Activated CD4-positive, alpha-beta T cell treated with anti-CD3 and anti-CD28 coated beads, Interleukin-2, amount 50 U/mL, for 1 hour (primary cell): ENCODE data around the gene SFMBT2.
"Not testable (repeated sequence)": the region's sequence is repeated elsewhere in the genome, so short reads cannot be mapped to it uniquely, and the experiment has no call there.

ENCODE experiments used
- DNase-seq: peaks from one replicate; pipeline ENCODE4 v3.0.0-alpha.2; 2020

Gene SFMBT2

DNA sequence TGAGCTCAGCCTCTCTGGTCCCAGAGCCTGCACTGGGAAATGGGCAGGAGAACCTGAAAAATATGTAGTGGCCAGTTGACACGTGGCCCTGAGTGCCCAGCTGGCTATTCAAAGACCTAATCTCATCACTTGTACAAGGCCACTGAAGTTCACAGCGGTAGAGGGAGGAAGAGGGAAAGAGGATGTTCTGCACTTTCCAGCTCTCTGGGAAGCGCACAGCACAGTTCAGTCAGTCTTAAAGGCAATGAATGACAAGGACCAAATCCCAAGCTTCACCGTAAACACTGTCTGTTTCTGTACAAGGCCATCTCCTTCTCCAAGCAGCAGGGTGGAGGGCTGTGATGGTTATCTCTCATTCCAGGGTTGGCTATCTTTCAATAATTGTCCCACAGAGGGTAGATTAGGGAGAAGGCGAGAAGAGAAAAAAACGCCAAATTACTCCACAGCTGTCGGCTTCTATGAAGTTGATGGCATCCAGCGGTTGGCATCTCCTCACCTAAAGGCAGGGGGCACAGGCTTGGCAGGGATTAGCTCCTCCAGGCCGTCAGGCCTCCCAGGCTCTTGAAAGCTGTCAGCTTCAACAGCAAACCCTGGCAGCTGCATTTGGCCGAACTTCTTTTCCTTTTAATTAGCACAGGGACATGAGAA is 10.6 kb downstream of the SFMBT2 start:
- no peak for DNase-seq

DNA sequence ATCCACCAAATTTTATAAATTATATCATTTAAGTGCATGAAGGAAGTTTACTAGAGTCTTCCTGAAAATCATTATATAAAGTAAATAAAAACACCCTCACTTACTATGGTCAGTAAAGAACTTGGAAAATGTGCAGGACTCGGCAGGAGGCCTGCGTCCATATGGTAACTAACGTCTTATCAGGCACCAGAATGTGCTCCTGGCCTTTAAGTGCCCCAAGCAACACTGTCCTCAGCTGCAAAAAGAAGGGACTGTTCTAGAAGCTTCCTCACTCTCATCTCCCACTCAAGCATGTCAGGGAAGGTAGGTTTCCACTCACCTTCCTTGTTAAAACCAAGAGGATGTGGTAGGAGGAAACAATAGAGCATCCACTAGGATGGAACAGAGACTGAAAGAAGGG is 11.3 kb downstream of the SFMBT2 start:
- DNase-seq: no peak

DNA sequence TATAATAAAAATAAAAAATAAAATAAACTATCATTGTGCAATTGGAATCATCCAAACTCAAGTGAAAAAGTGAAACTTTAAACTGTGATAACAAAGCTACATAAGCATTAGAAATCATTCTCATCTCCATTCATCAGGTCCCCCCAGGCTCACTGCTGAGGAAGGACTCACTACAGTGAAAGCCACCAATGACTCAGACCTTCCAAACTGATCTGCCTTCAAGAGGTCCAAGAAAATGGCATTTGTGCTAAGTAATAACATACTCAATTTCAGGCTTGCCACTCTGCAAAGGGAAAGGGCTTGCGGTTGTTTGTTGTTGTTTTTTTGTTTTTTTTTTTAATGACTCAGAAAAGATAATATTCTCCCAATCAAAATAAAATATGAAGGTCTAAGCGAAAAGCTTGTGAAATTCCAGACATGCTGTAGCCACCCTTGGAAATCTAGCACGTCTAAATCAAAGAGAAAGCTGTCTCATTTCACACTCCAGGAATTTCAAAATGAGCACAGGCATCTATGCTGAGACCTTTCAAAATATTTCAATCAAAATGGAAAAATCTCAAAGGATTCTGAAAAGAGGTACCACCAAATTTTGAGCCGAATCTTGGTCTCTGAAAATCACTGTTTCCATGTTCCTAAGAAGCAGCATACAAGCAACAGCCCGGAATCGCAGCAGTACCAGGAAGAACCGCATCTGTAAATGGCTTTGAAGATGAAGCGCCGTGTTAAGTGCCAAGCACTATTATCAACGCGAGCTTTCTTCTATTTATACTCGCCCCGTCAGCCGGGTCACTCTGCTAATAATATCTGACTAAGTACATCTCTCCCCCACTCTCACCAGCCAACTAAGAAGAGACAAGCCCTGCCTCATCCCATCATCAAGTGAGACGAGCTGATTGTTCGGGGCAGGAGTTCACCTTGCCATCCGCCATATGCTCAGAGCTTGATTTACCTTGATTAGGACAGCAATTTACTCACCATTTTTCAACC is 13.5 kb downstream of the SFMBT2 start:
- DNase-seq: no peak

DNA sequence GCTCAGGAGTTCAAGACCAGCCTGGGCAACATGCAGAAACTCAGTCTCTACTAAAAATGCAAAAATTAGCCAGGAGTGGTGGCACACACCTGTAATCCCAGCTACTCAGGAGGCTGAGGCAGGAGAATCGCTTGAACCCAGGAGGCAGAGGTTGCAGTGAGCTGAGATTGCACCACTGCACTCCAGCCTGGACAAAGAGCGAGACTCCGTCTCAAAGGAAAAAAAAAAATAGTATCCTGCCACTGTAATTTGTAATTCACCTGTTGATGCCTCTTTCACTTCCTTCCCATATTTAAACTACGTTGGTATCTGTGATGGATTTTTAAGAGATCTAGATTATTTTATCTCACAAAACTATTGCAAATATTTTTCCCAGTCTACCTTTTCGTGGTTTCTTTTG is 18.5 kb downstream of the SFMBT2 start:
- not testable (repeated sequence) for DNase-seq

DNA sequence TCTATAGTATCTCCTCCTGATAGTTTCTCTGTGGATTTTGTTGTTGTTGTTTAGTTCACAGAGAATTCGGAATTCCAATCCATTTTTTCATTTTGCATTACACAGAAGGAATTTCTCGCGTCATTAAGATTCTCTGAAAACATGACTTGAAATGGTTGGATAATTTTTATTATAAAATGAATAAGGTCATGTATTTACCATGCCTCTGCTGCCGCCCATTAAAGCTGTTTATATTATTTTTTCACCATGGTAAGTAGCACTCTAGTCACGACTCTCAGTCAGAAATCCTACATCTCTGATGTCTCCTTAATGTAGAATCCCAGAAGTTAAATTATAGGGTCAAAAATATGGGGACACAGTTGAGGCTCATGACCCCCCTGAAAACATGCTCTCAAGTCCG is 19.1 kb downstream of the SFMBT2 start:
- no peak for DNase-seq

DNA sequence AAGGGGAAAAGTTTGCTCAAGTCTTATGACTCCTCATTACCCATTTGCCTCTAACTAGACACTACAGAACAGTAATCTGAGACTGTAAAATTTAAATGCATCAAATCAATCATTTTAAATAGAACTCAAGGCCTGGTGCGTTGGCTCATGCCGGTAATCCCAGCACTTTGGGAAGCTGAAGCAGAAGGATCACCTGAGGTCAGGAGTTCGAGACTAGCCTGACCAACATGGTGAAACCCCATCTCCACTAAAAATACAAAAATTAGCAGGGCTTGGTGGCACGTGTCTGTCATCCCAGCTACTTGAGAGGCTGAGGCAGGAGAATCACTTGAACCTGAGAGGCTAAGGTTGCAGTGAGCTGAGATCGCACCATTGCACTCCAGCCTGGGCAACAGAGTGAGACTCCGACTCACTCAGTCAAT is 20.1 kb downstream of the SFMBT2 start:
- DNase-seq: not testable (repeated sequence)

DNA sequence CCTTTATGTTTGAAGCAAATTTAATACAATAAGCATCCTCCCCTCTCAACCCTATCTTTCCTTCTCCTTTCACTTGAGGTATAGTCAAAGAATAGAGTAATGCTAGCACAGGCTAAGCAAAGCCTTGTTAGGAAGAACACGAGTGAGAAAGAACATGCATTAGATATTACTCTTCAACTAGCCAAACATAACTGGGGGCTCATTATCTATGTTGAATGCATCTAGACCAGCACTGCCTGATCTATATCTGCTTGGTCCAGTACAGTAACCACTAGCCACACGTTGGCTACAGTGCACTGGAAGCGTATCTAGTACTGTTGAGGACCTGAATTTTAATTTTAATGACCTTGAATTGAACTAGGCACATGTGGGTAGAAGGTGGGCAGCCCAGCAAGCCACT is 21.0 kb downstream of the SFMBT2 start:
- DNase-seq: no peak

DNA sequence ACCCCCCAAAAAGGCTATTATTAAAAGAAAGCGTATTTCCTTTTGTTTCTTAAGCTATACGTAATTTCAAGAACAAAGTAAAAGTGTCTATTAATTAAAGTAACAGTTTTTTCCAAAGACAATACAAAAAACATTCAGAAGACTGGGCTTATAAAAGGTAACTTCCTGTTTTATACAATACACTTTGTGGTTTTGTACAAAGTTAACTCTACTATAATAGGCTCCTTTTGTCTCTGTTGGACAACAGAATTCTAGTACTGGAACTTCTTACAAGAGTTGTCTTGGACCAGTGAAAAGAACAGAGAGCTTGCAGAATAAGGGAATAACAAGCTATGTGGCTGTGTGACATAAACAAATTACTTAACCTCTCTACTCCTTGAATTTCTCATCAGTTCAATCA is 21.5 kb downstream of the SFMBT2 start:
- no peak for DNase-seq

DNA sequence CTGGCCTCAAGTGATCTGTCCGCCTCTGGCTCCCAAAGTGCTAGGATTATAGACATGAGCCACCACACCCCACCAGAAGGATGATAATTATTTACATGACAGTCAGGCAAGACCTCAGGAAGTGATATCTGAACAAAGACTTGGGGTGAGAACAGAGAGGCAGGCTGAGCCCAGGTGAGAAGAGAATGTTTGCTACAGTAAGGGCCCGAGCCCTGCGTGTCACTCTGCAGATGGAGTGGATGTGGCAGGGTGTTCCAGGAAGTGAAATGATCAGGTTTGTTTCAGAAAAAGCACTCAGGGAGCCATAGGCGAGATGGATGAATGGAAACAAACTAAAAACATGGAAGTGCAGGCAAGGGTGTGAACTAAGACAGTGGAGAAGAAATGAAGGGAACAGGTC is 22.2 kb downstream of the SFMBT2 start:
- no peak for DNase-seq

DNA sequence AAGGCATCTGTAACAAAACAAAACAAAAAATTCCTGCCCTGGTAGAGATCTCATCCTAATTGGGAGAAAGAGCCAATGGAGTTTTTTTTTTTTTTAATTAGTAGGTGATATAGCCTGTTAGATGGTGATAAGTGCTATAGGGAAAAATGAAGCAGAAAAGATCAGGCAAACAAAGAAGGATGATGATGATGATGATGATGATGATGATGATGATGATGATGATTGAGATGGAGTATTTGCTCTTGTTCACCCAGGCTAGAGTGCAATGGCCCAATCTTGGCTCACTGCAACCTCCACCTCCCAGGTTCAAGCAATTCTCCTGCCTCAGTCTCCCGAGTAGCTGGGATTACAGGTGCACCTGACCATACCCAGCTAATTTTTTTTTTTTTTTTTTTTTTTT is 22.7 kb downstream of the SFMBT2 start:
- DNase-seq: not testable (repeated sequence)

DNA sequence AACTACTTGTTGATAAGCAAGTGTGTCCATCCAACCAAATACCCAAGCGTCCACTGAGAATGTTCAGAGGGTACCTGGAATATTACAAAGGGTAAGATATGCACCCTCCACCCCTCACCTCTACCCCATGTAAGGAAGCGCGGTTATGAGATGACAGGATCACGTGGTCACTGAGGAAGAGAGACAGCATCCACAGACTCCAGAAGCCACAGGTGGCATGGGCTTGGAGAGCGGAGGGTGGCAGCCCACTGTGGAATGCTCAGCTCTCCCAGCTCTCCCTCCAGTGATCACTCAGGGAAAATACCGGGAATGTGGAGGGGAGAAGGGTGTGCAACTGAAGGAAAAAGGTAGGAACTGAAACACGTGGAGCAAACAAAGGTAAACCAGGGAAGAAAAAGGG is 25.7 kb downstream of the SFMBT2 start:
- no peak for DNase-seq

DNA sequence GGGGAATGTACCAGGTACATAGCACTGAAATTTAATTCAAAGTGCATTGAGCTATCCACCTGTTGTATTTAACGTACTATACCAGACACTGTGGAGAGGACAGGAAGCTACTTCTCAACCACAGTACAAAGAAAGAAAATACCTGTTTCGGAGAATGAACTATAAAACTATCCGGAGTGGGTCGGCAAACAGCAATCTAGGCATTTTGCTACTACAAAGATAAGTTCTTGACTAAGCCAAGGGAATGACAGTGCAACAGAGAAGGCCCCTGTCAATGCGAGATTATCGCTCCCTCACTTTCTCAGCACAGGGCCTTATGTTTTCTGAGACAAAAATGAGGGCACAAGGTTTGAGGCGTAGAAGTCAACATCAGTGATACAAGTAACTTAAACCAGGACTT is 27.4 kb downstream of the SFMBT2 start:
- DNase-seq: no peak

DNA sequence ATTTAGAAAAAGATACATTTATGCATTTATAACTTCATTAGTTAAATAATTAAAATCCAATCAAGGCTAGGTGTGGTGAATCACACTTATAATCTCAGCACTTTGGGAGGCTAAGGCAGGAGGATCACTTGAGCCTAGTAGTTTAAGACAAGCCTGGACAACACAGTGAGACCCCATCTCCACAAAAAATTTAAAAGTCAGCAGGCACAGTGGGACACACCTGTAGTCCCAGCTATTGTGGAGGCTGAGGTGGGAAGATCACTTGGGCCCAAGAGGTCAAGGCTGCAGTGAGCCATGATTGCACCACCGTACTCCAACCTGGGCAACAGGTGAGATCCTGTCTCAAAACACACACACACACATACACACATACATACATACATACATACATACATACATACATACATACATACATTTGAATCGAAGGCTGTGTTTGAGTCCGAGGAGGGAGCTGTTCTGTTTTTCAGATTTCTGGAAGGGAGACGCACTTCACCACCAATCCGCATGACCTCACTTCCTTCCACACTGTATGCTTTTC is 30.1 kb downstream of the SFMBT2 start:
- DNase-seq: no peak

DNA sequence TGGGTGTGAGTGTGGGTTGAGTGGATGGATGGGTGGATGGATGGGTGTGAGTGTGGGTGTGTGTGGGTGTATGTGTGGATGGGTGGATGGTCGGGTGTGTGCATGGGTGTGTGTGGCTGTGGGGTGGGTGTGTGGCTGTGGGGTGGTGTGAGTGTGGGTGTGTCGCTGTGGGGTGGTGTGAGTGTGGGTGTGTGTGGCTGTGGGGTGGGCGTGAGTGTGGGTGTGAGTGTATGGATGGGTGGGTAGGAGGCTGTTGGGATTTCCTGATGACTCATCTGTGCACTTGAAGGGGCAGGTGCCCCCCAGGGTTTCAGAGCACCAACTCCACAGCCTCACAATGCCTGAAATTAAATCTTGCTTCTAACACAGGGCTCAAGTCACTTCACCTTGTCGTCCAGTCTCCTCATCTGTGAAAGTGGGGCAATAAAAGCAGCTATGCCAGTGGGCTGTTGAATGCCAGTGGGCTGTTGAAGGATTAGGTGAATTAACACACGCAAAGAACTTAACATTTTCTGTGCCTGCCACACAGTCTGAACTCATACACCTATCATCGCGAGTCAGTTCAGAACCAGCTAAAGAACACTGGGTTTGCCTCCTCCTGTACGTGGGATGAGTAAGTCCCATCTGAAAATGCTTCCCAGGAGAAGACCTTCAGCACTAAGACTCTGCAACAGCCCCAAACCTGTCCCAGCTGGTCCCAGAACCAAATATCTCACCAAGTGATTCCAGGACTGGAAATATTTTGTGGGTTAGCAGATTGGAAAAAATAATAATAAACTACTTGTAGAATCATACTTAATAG is 32.0 kb downstream of the SFMBT2 start:
- no peak for DNase-seq

DNA sequence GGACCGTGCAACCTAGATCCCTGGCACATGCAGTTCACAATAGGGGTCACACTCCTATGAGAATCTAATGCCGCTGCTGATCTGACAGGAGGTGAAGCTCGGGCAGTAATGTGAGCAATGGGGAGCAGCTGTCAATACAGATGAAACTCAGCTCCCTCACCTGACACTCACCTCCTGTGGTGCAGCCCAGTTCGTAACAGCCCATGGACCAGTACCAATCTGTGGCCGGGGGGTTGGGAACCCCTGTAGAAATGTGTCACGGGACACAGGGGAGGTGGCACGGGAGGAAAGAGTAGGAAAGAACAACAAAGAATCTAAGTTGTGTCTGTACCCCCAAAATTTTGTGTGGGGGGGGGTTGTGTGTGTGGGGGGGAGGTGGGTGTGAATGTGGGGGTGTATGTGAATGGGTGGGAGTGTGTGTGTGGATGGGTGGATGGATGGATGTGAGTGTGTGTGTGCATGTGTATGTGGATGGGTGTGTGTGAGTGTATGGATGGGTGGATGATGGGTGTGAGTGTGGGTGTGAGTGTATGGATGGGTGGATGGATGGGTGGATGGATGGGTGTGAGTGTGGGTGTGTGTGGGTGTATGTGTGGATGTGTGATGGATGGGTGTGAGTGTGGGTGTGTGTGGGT is 33.1 kb downstream of the SFMBT2 start:
- no peak for DNase-seq

DNA sequence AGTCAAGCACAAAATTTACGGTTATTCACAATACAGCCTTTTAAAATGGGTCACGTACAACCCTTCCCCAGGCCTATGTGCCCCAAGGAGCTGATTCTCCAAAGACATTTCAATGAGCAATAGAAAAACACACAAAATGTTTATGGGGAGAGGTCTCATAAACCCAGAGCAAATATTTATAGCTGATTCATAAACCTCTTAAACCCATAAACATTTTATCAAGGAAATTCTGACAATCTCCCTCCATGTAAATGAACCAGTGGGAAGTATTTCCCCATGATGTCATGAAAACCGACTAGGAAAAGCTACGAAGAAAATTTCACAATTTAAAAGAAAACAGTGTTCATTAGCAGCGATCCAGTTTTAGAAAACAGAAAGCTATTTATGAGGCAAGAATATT is 36.0 kb downstream of the SFMBT2 start:
- no peak for DNase-seq

DNA sequence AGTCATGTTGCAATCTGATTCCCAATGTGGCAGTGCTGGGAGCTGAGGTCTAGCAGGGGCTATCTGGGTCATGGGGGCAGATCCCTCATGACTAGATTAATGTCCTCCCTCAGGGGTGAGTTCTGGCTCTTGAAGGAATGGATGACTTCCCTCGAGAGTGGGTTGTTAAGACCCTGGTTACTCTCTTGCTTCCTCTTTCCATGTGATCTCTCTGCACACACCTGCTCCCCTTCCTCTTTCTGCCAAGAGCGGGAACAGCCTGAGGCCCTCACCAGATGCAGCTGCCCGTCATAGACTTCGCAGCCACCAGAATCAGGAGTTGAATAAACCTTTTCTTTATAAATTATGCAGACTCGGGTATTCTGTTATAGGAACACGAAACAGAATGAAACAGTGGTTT is 37.8 kb downstream of the SFMBT2 start:
- no peak for DNase-seq

DNA sequence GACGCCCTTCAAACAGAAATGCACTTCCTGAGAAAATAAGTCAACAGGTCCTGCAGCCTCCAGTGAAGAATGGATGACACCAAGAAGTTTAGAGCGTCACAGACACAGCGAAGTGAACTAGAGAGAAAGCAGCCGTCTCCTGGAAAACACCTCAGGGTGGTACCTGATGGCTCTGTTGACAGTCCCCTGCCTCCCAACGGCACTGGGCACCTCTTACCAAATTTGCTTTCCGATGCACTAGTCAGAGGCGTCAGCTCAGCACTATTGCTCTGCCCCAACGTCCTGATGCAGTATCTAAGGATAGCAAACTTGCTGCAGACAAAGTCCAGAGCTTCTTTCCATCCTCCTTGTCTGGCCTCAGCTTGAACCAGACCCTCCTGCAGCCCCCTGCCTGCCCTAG is 38.3 kb downstream of the SFMBT2 start:
- no peak for DNase-seq

DNA sequence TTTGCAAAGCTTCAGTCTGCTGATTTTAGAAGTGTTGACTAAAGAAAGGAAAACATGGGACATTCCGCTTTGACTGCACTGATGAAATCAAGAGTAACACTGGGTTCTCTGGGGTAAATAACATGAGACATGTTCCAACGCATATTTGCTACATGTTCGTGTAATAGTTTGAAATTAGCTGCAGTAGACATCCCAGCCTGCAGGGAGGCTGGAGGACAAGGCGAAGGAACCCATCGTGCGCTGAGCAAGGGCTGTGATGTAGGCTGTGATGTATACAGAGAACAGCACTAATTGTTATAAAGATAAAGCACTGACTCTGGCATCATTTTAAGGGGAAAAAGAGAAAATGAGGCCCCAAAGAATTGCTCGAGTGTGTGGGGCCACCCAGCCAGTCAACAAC is 40.3 kb downstream of the SFMBT2 start:
- DNase-seq: no peak

DNA sequence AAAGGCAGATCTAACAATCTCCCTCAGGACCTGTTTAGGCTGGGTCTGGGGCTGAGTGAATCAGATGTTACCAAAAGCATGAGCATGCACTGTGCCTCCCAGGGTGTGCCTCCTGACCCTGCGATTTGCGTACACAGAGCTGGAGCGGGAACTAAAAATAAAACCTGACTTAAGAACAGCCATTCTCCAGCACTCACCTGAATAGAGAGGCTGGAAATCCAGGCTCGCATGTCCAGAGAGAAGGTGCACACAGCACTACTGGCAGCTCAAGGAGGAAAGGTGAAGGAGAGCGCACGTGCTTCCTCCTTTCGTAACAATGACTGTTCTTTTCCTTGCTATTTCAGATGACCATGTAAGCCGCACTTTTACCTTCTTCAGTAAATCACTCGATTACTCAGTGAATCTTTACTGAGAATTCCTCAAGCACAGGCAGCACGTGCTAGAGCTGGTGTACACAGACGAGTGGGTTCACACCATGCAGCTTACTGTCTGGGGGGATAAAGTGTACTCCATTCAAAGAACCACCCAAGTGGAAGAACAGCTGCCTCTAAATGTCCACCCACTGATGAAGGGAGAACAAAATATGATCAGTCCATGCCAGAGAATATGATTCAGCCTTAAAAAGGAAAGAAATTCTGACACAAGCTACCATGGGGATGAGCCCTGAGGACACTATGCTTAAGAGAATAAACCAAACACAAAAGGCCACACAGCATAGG is 45.6 kb downstream of the SFMBT2 start:
- DNase-seq: no peak

DNA sequence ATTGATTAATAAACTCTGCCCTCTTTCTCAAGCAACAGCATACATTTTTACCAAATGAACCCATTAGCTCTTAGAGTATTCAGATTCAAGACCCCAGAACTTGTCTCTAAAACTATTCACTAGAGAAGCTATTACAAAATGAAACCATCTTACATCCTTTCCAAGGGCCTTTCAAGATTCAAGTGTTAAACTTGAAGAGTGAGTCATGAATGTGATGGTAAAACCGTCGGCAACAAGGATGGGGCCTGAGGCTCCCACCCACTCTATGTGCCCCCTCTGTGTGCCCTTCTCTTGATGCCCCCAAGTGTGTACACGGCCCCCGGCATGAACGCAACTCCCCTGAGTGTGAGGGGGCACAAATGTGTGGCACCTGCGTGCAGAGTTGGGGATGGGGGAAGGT is 46.4 kb downstream of the SFMBT2 start:
- no peak for DNase-seq

DNA sequence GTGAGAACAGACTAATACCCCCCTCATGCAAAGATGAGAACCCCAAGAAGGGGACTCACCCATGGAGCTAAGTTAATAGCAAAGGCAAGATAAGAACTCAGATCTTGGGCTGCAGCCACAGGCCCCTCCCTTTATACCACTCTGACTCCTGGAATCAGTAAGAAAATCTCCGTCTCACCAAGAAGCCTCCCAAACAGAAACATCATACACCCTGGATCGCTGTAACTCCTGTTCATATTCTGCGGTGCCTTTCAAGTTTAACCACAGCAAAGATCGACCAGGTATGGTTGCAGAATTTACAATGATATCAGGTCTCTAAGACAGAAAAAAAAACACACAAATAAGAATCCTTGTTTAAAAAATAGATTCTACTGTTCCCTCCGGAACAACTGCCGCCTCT is 47.1 kb downstream of the SFMBT2 start:
- no peak for DNase-seq
